PFSK-1 (cell line): ENCODE data around the gene SPOUT1.
A peak's percentile ranks its signal among the peaks of the same experiment; 100 is the strongest.

Experiments used
- FOXP2 ChIP-seq: optimal IDR thresholded peaks from 2 replicates; pipeline ENCODE3; 2011; ENCODE audit warnings: borderline replicate concordance, control low read depth, inconsistent platforms; ENCODE audit not compliant: insufficient read depth; ENCODE audit errors: extremely low read length, extremely low read depth
- POLR2AphosphoS5 ChIP-seq: IDR thresholded peaks from 2 replicates; pipeline ENCODE4 v1.6.1; 2012; ENCODE audit warnings: low read depth, mild to moderate bottlenecking, control low read depth, low read length, moderate library complexity
- SIN3A ChIP-seq: IDR thresholded peaks from 2 replicates; pipeline ENCODE4 v1.6.1; 2012; ENCODE audit warnings: mild to moderate bottlenecking, low read length, moderate library complexity, borderline replicate concordance; ENCODE audit not compliant: insufficient read depth
- TAF1 ChIP-seq: IDR thresholded peaks from 2 replicates; pipeline ENCODE4 v1.6.1; 2012; ENCODE audit warnings: low read length, control low read depth, borderline replicate concordance; ENCODE audit not compliant: insufficient read depth
- TF ChIP-seq, protein P1 (sequence below), 2 experiments: IDR thresholded peaks; 2 replicates each; pipeline versions ENCODE4 v1.6.1 to v1.8.0; 2011 to 2012; ENCODE audit warnings: low read depth in 2 of 2, low read length in 2 of 2, control low read depth in 1 of 2, inconsistent platforms in 1 of 2, mild to moderate bottlenecking in 1 of 2, moderate library complexity in 1 of 2; ENCODE audit not compliant: insufficient read depth in 1 of 2

The SPOUT1 gene

DNA sequence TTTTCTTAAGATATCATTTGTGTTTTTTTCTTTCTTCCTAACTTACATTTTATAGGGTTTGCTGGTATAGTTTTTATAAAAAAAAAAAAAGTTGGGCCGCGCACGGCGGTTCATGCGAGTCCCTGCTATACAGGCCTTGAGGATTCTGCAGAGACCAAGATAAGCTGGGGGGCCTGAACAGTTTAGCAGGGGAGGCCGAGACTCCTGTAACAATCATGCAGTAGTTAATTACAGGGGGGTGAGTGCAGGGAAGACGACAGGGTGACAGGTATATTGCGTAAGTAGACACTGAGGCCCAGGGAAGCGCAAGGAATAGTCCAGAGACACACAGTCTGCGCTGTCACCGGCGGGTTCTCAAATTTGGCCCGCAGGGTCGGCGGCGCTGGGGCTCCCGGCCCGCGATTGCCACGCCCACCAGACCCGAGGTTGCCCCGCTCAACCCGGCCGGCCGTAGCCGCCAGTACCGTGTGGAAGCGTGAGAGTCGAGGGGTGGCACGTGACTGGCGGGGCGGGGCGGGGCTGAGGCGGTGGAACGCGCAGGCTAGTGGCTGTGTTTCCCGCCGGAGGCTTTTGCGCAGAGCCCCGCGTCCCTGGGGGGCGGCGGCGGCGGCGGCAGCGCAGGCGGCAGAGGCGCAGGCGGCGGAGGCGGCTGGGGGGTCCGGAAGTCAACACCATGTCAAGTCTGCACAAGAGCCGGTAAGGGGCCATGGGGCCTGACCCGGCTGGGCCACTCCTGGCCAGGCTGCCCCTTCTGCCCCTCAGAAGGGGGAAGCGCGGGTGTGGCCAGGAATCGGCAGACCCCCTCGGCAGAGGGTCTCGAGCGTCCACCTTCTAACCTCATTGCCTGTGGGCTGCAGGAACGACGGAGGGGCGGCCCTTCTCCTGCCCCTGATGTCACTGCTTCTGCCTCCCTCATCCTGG is 42.7 kb downstream of the SPOUT1 start, which contains the start of gene TBC1D13:
Gene TBC1D13 (plus strand): TSS at position 573 of the 921 bp plus-strand sequence. CDS start 101 bp downstream, at position 674.
- TF ChIP-seq SIN3A (0 out of 2 replicates have a peak, but pooled peaks have one; percentile 7), TAF1 (peak; percentile 75; the same call in 1 of the 2 replicates), FOXP2 (peak; percentile 71), POLR2AphosphoS5 (peak; percentile 72)
- TF ChIP-seq, protein P1, sequence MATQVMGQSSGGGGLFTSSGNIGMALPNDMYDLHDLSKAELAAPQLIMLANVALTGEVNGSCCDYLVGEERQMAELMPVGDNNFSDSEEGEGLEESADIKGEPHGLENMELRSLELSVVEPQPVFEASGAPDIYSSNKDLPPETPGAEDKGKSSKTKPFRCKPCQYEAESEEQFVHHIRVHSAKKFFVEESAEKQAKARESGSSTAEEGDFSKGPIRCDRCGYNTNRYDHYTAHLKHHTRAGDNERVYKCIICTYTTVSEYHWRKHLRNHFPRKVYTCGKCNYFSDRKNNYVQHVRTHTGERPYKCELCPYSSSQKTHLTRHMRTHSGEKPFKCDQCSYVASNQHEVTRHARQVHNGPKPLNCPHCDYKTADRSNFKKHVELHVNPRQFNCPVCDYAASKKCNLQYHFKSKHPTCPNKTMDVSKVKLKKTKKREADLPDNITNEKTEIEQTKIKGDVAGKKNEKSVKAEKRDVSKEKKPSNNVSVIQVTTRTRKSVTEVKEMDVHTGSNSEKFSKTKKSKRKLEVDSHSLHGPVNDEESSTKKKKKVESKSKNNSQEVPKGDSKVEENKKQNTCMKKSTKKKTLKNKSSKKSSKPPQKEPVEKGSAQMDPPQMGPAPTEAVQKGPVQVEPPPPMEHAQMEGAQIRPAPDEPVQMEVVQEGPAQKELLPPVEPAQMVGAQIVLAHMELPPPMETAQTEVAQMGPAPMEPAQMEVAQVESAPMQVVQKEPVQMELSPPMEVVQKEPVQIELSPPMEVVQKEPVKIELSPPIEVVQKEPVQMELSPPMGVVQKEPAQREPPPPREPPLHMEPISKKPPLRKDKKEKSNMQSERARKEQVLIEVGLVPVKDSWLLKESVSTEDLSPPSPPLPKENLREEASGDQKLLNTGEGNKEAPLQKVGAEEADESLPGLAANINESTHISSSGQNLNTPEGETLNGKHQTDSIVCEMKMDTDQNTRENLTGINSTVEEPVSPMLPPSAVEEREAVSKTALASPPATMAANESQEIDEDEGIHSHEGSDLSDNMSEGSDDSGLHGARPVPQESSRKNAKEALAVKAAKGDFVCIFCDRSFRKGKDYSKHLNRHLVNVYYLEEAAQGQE (IDR thresholded peaks at IDR 0.05; ENCODE audit: insufficient read depth in 1 of 2, low read depth in 2 of 2, low read length in 2 of 2): no peak

DNA sequence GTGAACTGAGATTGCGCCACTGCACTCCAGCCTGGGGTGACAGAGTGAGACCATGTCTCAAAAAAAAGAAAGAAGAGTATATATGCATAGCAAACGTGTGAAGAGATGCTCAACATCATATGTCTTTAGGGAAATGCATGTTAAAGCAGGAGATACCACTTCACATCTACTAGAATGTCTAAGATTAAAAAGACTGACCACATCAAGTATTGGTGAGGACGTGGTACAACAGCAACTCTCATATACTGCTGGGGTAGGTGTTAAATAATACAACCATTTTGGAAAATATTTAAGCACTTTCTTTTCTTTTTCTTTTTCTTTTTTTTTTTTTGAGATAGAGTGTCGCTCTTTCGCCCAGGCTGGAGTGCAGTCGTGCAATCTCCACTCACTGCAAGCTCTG is 44.2 kb downstream of the SPOUT1 start:
- no peak for TF ChIP-seq POLR2AphosphoS5
- TF ChIP-seq, protein P1 (IDR thresholded peaks at IDR 0.05; ENCODE audit: insufficient read depth in 1 of 2, low read depth in 2 of 2, low read length in 2 of 2): no peak
- TF ChIP-seq FOXP2: no peak
- no peak for TF ChIP-seq TAF1
- no peak for TF ChIP-seq SIN3A

DNA sequence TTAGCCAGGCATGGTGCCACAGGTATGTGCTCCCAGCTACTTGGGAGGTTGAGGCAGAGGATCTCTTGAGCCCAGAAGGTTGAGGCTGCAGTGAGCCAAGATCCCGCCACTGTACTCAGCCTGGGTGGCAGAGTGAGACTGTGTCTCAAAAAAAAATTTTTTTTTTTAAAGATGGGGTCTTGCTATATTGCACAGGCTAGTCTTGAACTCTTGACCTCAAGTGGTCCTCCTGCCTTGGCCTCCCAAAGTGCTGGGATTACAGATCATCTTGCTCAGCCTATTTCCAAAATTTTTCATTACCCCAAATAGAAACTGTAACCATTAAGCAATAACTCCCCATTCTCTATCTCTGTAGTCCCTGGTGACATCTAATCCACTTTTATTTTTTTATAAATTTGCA is 46.9 kb downstream of the SPOUT1 start:
- TF ChIP-seq FOXP2: no peak
- no peak for TF ChIP-seq TAF1

DNA sequence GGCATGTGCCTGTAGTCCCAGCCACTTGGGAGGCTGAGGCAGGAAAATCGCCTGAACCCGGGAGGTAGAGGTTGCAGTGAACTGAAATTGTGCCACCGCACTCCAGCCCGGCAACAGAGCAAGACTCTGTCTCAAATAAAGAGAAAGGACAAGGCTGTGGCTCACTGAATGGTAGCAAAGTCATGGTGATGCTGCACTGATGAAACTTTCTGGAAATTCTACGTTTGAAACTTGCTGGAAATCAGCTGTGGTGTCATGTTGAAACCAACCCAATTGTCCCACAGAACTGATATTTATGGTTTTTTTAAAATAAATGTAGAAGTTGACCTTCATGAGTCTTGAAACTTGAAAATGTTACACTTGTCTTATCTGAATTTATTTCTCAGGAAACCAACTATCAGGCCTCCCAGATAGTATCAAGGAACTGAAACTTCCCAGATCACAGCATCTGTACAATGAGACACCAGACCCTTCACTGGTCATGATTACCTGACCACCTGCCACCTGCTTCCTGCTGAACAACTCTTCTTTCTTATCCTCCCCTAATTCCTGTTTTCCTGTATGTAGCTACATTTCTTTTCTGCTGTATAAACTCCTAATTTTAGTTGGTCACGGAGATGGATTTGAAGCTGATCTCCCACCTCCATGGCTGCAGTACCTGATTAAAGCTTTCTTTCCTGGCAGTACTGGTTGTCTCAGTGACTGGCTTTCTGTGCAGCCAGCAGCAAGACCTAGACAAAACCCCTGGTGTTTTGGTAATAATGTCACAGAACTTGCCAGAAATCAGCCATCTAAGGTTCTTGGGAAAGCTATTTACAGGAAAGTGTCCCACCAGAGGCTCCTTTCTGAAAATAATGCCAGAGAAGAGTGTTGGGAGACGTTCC is 48.2 kb downstream of the SPOUT1 start:
- no peak for TF ChIP-seq POLR2AphosphoS5
- TF ChIP-seq TAF1: no peak

DNA sequence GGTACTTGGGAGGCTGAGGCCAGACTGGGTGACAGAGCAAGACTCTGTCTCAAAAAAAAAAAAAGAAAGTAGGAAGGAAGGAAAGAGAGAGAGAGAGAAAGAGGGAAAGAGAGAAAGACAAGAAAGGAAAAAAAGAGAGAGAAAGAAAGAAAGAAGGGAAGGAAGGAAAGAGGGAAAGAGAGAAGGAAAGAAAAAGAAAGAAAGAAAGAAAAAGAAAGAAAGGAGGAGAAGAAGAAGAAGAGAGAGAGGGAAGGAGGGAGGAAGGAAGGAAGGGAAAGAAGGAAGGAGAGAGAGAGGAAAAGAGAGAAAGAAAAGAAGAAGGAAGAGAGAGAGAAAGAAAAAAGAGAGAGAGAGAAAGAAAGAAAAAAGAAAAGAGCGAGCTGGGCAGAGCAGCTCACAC is 54.8 kb downstream of the SPOUT1 start:
- no peak for TF ChIP-seq TAF1
- TF ChIP-seq SIN3A: no peak
- TF ChIP-seq FOXP2: no peak
- TF ChIP-seq POLR2AphosphoS5: no peak
- TF ChIP-seq, protein P1 (IDR thresholded peaks at IDR 0.05; ENCODE audit: insufficient read depth in 1 of 2, low read depth in 2 of 2, low read length in 2 of 2): no peak
